RWPE2 (cell line): Measurements from ENCODE around the gene TCEAL6.
"Not testable (repeated sequence)": the region's sequence is repeated elsewhere in the genome, so short reads cannot be mapped to it uniquely, and the experiment has no call there.

Source experiments
- ATAC-seq: fragments of 200-7000 bp; cut with Tn5 transposase; 3 replicates; pipeline ENCODE4 v1.9.1; 2021; ENCODE audit warnings: low read depth
- DNase-seq: peaks from one replicate; pipeline ENCODE4 v3.0.0-alpha.2; 2020; ENCODE audit warnings: low spot score
- H3K27ac ChIP-seq: fragments of 450-650 bp; 2 replicates; pipeline ENCODE4 v1.5.1; 2017; ENCODE audit warnings: mild to moderate bottlenecking; ENCODE audit not compliant: poor library complexity, severe bottlenecking
- H3K27me3 ChIP-seq: fragments of 250-450 bp; sonication (Bioruptor Pico); 2 replicates; pipeline ENCODE4 v1.5.1; 2021; ENCODE audit warnings: mild to moderate bottlenecking, moderate library complexity; ENCODE audit not compliant: insufficient read depth, poor library complexity, severe bottlenecking
- H3K36me3 ChIP-seq: fragments of 250-450 bp; sonication (Bioruptor Pico); 2 replicates; pipeline ENCODE4 v1.5.1; 2020; ENCODE audit warnings: low read depth, mild to moderate bottlenecking, moderate library complexity
- H3K4me1 ChIP-seq: fragments of 250-450 bp; sonication (Bioruptor Pico); 2 replicates; pipeline ENCODE4 v1.5.1; 2021; ENCODE audit warnings: mild to moderate bottlenecking, moderate library complexity; ENCODE audit not compliant: insufficient read depth, poor library complexity, severe bottlenecking
- H3K4me3 ChIP-seq: fragments of 250-450 bp; sonication (Bioruptor Pico); 2 replicates; pipeline ENCODE4 v1.5.1; 2021; ENCODE audit warnings: mild to moderate bottlenecking, moderate library complexity; ENCODE audit not compliant: severe bottlenecking
- H3K9me3 ChIP-seq: fragments of 250-450 bp; sonication (Bioruptor Pico); 2 replicates; pipeline ENCODE4 v1.5.1; 2021; ENCODE audit warnings: mild to moderate bottlenecking, moderate library complexity; ENCODE audit not compliant: severe bottlenecking
- TF ChIP-seq, protein P1 (sequence below): fragments of 450-650 bp; IDR thresholded peaks from one replicate; pipeline ENCODE4 v1.5.1; 2017; ENCODE audit warnings: mild to moderate bottlenecking, moderate library complexity; ENCODE audit not compliant: poor library complexity, severe bottlenecking

TCEAL6 gene

DNA sequence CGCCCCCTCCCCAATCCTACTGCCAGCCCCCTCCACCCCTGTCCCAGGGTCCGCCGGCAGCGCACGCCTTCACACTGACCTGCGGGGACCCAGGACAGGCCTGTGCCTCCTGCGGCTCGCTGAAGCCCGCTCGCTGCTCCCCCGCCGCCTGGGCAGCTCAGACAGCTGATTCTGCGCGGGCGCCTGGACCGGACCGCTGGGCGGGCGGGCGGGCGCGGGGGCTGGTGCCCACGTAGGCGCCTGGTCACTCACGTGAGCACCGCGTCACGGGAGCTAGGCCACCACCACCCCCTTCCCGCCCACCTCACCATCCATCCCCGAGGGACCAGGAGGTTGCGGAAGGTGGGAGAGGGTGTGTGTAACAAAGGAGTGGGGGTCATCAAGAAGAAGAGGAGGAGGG lies at the start of gene TCEAL6:
Gene TCEAL6 (minus strand): TSS at position 208 of the 400 bp plus-strand sequence.
- not testable (repeated sequence) for H3K4me1 ChIP-seq, H3K27ac ChIP-seq, H3K4me3 ChIP-seq, DNase-seq, ATAC-seq, H3K36me3 ChIP-seq, H3K9me3 ChIP-seq, H3K27me3 ChIP-seq

- DNase-seq, result no peak
- TF ChIP-seq, protein P1, sequence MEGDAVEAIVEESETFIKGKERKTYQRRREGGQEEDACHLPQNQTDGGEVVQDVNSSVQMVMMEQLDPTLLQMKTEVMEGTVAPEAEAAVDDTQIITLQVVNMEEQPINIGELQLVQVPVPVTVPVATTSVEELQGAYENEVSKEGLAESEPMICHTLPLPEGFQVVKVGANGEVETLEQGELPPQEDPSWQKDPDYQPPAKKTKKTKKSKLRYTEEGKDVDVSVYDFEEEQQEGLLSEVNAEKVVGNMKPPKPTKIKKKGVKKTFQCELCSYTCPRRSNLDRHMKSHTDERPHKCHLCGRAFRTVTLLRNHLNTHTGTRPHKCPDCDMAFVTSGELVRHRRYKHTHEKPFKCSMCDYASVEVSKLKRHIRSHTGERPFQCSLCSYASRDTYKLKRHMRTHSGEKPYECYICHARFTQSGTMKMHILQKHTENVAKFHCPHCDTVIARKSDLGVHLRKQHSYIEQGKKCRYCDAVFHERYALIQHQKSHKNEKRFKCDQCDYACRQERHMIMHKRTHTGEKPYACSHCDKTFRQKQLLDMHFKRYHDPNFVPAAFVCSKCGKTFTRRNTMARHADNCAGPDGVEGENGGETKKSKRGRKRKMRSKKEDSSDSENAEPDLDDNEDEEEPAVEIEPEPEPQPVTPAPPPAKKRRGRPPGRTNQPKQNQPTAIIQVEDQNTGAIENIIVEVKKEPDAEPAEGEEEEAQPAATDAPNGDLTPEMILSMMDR, result no peak
Observed at GRCh38 chrX:102185967-102186720, 43.9 kb upstream of the TCEAL6 start.

DNA sequence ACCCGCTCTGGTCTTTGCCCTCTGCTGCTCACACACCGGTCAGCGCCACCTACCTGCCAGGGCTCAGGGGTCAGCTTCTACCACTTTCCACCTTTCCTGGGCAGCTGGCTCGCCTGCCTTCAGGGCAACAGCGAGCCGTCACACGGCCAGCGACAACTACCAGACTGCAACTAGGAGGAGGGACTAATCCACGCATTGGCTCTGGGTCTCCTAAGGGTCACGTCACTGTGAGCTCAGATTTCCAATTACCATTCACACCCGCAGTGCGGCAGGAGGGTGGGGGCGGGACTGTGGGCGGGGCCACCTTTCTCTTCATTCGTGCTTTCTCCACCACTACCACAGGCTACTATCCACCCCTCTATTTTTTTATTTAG lies 13.5 kb upstream of the TCEAL6 start, which contains the start of gene BEX5:
Gene BEX5 (minus strand): TSS at position 172 of the 374 bp plus-strand sequence. CDS start 1,712 bp downstream, outside the sequence.
- TF ChIP-seq, protein P1, result no peak
- Histone ChIP-seq H3K9me3 (no peaks in the 10 kb centered on the region), H3K36me3 (no peaks in the 10 kb centered on the region), H3K27ac (no peak within 1 kb of the TSS), H3K27me3 (no peaks in the 10 kb centered on the region), H3K4me3 (peak within 1 kb of the TSS; percentile 24), H3K4me1 (no peaks in the 10 kb centered on the region)
- peak; percentile 93 for ATAC-seq
- no peak for DNase-seq

More at GRCh38 chrX:102185967-102186720, 43.9 kb upstream of the TCEAL6 start:
- no peak for ATAC-seq
- H3K4me1 ChIP-seq, result no peaks in the 10 kb centered on the region
- no peaks in the 10 kb centered on the region for H3K27me3 ChIP-seq
- no peak overlapping the region for H3K4me3 ChIP-seq
- no peaks in the 10 kb centered on the region for H3K9me3 ChIP-seq
- no peaks in the 10 kb centered on the region for H3K36me3 ChIP-seq
- no peak overlapping the region for H3K27ac ChIP-seq

DNA sequence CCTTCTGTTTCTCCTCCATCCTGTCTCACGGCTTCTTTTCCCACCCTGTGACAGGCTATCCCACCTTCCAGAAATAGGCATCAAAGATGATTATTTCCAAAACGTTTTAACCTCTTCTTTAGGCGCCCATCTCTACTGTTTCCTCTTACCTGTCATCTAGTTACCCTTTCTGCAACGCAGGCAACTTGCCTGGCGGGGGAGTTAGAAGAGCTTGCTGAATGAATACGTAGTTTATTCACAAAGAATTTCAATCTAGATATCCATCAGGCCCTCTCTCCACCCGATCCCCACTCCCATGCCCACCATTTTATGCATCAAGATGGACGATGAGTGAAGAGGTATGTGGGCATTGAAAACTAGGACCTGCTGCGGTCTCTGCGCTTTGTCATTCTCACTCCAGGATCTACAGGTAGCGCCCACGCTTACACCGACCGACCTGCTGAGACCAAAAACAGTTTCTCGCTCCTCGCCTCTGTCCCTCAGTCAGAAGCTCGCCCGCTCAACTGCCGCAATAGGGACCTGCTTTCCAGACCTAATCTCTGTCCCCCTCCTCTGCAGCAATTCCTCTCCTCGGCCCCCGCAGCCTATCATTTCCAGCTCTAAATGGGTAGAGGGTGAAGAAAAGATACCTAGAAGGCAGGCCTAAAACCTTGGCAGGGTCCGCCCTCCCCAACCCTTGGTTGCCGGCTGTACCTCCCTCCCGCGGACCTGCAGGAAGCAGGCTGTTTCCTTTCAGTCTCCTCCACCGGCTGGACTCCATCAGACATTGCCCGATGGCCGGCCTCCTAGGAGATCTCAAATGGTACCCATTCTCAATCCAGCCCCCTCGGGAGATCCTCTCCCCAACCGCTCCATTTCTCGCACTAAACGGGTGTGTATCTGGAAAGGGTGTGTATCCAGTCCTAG lies 12.9 kb upstream of the TCEAL6 start:
- Histone ChIP-seq H3K36me3 (no peaks in the 10 kb centered on the region), H3K27me3 (no peaks in the 10 kb centered on the region), H3K27ac (no peak overlapping the region), H3K4me3 (peak overlapping the region; percentile 24), H3K9me3 (no peaks in the 10 kb centered on the region), H3K4me1 (no peaks in the 10 kb centered on the region)
- TF ChIP-seq, protein P1, result no peak
- DNase-seq (no peak), ATAC-seq (peak; percentile 61)

GRCh38 chrX:102154218-102154860 lies 12.1 kb upstream of the TCEAL6 start:
- TF ChIP-seq, protein P1, result no peak
- no peaks in the 10 kb centered on the region for H3K36me3 ChIP-seq
- no peak for DNase-seq
- no peaks in the 10 kb centered on the region for H3K27me3 ChIP-seq
- no peak overlapping the region for H3K4me3 ChIP-seq
- ATAC-seq, result no peak
- no peaks in the 10 kb centered on the region for H3K4me1 ChIP-seq
- H3K27ac ChIP-seq, result no peak overlapping the region
- H3K9me3 ChIP-seq, result no peaks in the 10 kb centered on the region

DNA sequence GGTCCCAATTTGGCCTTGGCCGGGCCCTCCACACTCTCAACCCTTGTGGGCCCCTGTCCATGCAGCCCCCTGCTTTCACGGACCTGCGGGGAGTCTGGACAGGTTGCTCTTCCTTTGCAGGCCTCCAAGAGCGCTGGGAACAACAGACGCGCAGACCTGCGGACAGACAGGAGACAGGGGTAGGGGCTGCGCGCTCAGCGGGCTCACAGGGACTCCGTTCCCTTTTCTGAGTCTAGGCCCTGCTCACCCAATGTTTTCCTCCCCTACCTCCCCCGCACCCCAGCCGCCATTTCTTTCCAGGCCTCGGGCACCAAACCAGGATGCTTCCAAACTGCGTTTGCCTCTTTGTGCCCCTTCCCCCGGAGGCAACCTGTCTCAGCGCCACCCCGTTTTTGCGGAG lies 650 bp downstream of the TCEAL6 start:
- not testable (repeated sequence) for DNase-seq, H3K27ac ChIP-seq, ATAC-seq, H3K9me3 ChIP-seq, H3K27me3 ChIP-seq, H3K36me3 ChIP-seq, H3K4me3 ChIP-seq, H3K4me1 ChIP-seq

- DNase-seq, ATAC-seq, H3K9me3 ChIP-seq, H3K36me3 ChIP-seq, H3K4me3 ChIP-seq, H3K27me3 ChIP-seq, H3K4me1 ChIP-seq, H3K27ac ChIP-seq: not testable (repeated sequence)
Observed at GRCh38 chrX:102140876-102141275, 1.4 kb downstream of the TCEAL6 start.
